H1 (cell line): ENCODE measurements around the gene MYO18A. TPM values are rescaled to one million over a fixed set of nuclear protein-coding genes. Genes with fewer than 3 reads are reported as not detected.
A peak's percentile ranks its signal among the peaks of the same experiment; 100 is the strongest.

Source experiments
- CTCF ChIA-PET: fragments of 300-600 bp; sonication (Branson Sonifier 250); formaldehyde crosslinking; loops from one replicate; lab custom pipeline; 2021; ENCODE audit not compliant: partially characterized antibody; lab: Charles Lee
- POLR2A ChIA-PET: fragments of 300-600 bp; sonication (Branson Sonifier 250); formaldehyde crosslinking; loops from one replicate; lab custom pipeline; 2021; ENCODE audit warnings: inconsistent platforms; ENCODE audit not compliant: partially characterized antibody; lab: Charles Lee
- DNase-seq, 2 experiments: peaks; one replicate each; pipeline versions ENCODE4 v3.0.0 to v3.0.0-alpha.2; 2010 to 2022; ENCODE audit warnings: low spot score in 2 of 2, low read depth in 1 of 2, mixed read lengths in 1 of 2
- FAIRE-seq: peaks from 2 replicates; lab custom pipeline; 2011; peaks lifted over from hg19 to GRCh38; lab: Jason Lieb, UNC
- H2AFZ ChIP-seq: 2 replicates; pipeline ENCODE4 v1.8.1; 2012; ENCODE audit warnings: low read length, inconsistent platforms
- H2AK5ac ChIP-seq: 2 replicates; pipeline ENCODE4 v1.6.1; 2013; ENCODE audit warnings: low read depth, low read length
- H2BK120ac ChIP-seq: replicated peaks from 2 replicates; pipeline ENCODE3; 2013; ENCODE audit warnings: low read depth, low read length, inconsistent platforms
- H2BK12ac ChIP-seq: 2 replicates; pipeline ENCODE4 v1.6.1; 2013; ENCODE audit warnings: low read depth, low read length
- H2BK15ac ChIP-seq: 2 replicates; pipeline ENCODE4 v1.6.1; 2013; ENCODE audit warnings: low read length
- H2BK20ac ChIP-seq: 2 replicates; pipeline ENCODE4 v1.6.1; 2013; ENCODE audit warnings: low read length
- H2BK5ac ChIP-seq: 2 replicates; pipeline ENCODE4 v1.6.1; 2013; ENCODE audit warnings: low read depth, low read length
- H3K14ac ChIP-seq: 2 replicates; pipeline ENCODE4 v1.6.1; 2013; ENCODE audit warnings: inconsistent platforms; ENCODE audit not compliant: insufficient read length
- H3K18ac ChIP-seq: 2 replicates; pipeline ENCODE4 v1.6.1; 2013; ENCODE audit warnings: low read length; ENCODE audit errors: extremely low read depth
- H3K23ac ChIP-seq: 2 replicates; pipeline ENCODE4 v1.6.1; 2013; ENCODE audit warnings: inconsistent platforms; ENCODE audit not compliant: insufficient read length
- H3K23me2 ChIP-seq: 2 replicates; pipeline ENCODE4 v1.6.1; 2013; ENCODE audit warnings: low read depth, low read length
- H3K27ac ChIP-seq: 2 replicates; pipeline ENCODE4 v1.6.1; 2011; ENCODE audit warnings: low read depth, low read length, inconsistent platforms
- H3K27me3 ChIP-seq, 4 experiments: replicated peaks in 1 of 4; 1 replicate in 1 of 4; 2 replicates in 3 of 4; pipeline versions ENCODE4 v1.6.1 to v1.8.1; 2011 to 2013; ENCODE audit warnings: low read length in 3 of 4, mild to moderate bottlenecking in 3 of 4, inconsistent platforms in 2 of 4, mixed read lengths in 2 of 4, moderate library complexity in 1 of 4; ENCODE audit not compliant: control insufficient read depth in 3 of 4, insufficient read depth in 3 of 4; ENCODE audit errors: extremely low read depth in 1 of 4
- H3K36me3 ChIP-seq, 4 experiments: 2 replicates each; pipeline versions ENCODE4 v1.6.1 to v1.8.1; 2011 to 2013; ENCODE audit warnings: mild to moderate bottlenecking in 4 of 4, low read length in 3 of 4, moderate library complexity in 2 of 4, control low read depth in 1 of 4, inconsistent platforms in 1 of 4; ENCODE audit not compliant: insufficient read depth in 4 of 4, control insufficient read depth in 2 of 4
- H3K4ac ChIP-seq: replicated peaks from 2 replicates; pipeline ENCODE3; 2013; ENCODE audit warnings: low read length, low read depth, mixed read lengths, inconsistent platforms; ENCODE audit not compliant: insufficient read length
- H3K4me1 ChIP-seq, 4 experiments: replicated peaks in 1 of 4; 1 replicate in 1 of 4; 2 replicates in 3 of 4; pipeline versions ENCODE4 v1.6.1 to v1.8.1; 2011 to 2013; ENCODE audit warnings: low read length in 3 of 4, inconsistent platforms in 2 of 4, mixed read lengths in 1 of 4; ENCODE audit not compliant: insufficient read depth in 4 of 4, control insufficient read depth in 3 of 4
- H3K4me2 ChIP-seq, 2 experiments: 2 replicates each; pipeline versions ENCODE4 v1.6.1 to v1.8.1; 2011 to 2013; ENCODE audit warnings: low read depth in 2 of 2, low read length in 2 of 2, control low read depth in 1 of 2, inconsistent platforms in 1 of 2, mild to moderate bottlenecking in 1 of 2; ENCODE audit not compliant: insufficient read depth in 1 of 2
- H3K4me3 ChIP-seq, 4 experiments: fragments of 200-600, 300-600 bp in 1 of 4; sonication (generic), shearing (Covaris generic), sonication (Bioruptor Twin) in 1 of 4; 2 replicates each; pipeline versions ENCODE4 v1.5.1 to v1.8.1; 2011 to 2016; ENCODE audit warnings: low read length in 4 of 4, low read depth in 3 of 4, control low read depth in 2 of 4, inconsistent platforms in 2 of 4, mild to moderate bottlenecking in 2 of 4, mixed read lengths in 1 of 4, moderate library complexity in 1 of 4; ENCODE audit not compliant: insufficient read depth in 2 of 4; ENCODE audit errors: extremely low read depth in 1 of 4
- H3K56ac ChIP-seq: replicated peaks from 2 replicates; pipeline ENCODE3; 2013; ENCODE audit warnings: low read depth, mild to moderate bottlenecking, mixed read lengths, low read length, inconsistent platforms; ENCODE audit not compliant: insufficient read length
- H3K79me1 ChIP-seq: 2 replicates; pipeline ENCODE4 v1.6.1; 2013; ENCODE audit warnings: low read depth, low read length, control low read depth
- H3K79me2 ChIP-seq, 2 experiments: 2 replicates each; pipeline versions ENCODE4 v1.6.1 to v1.8.1; 2012 to 2013; ENCODE audit warnings: low read length in 2 of 2, mild to moderate bottlenecking in 2 of 2, inconsistent platforms in 1 of 2; ENCODE audit not compliant: insufficient read depth in 2 of 2, control insufficient read depth in 1 of 2
- H3K9ac ChIP-seq, 4 experiments: replicated peaks in 1 of 4; 1 replicate in 1 of 4; 2 replicates in 3 of 4; pipeline versions ENCODE4 v1.6.1 to v1.8.1; 2011 to 2013; ENCODE audit warnings: low read depth in 3 of 4, low read length in 3 of 4, control low read depth in 2 of 4, mild to moderate bottlenecking in 2 of 4, moderate library complexity in 2 of 4, inconsistent platforms in 1 of 4; ENCODE audit errors: extremely low read depth in 1 of 4
- H3K9me3 ChIP-seq, 2 experiments: 2 replicates each; pipeline versions ENCODE4 v1.6.1 to v1.8.1; 2012 to 2013; ENCODE audit warnings: mild to moderate bottlenecking in 2 of 2, moderate library complexity in 2 of 2, control low read depth in 1 of 2, inconsistent platforms in 1 of 2, low read depth in 1 of 2, low read length in 1 of 2, mixed read lengths in 1 of 2; ENCODE audit not compliant: insufficient read depth in 2 of 2
- H4K20me1 ChIP-seq, 2 experiments: replicated peaks in 1 of 2; 2 replicates each; pipeline versions ENCODE3 to v1.8.1; 2011 to 2013; ENCODE audit warnings: inconsistent platforms in 2 of 2, low read length in 2 of 2, mild to moderate bottlenecking in 1 of 2; ENCODE audit not compliant: insufficient read depth in 2 of 2, control insufficient read depth in 1 of 2
- H4K5ac ChIP-seq: 2 replicates; pipeline ENCODE4 v1.6.1; 2013; ENCODE audit warnings: low read length, low read depth, mixed read lengths, inconsistent platforms; ENCODE audit not compliant: insufficient read length
- H4K8ac ChIP-seq: 2 replicates; pipeline ENCODE4 v1.8.0; 2013; ENCODE audit warnings: mild to moderate bottlenecking, moderate library complexity, low read length, inconsistent platforms; ENCODE audit not compliant: insufficient read depth; ENCODE audit errors: extremely low read depth
- H4K91ac ChIP-seq: replicated peaks from 2 replicates; pipeline ENCODE3; 2013; ENCODE audit warnings: low read length, mixed read lengths, inconsistent platforms; ENCODE audit not compliant: insufficient read length
- ASH2L ChIP-seq: fragments of 200-600, 300-600 bp; sonication (generic); IDR thresholded peaks from one replicate; pipeline ENCODE4 v1.7.1; 2017; ENCODE audit warnings: low read length
- CBX8 ChIP-seq: fragments of 300-800, 300-1000 bp; sonication (generic); IDR thresholded peaks from 2 replicates; pipeline ENCODE4 v1.7.1; 2016; ENCODE audit warnings: low read depth, low read length, borderline replicate concordance
- GABPA ChIP-seq: IDR thresholded peaks from 2 replicates; pipeline ENCODE4 v1.6.1; 2011; ENCODE audit warnings: mild to moderate bottlenecking, low read length, moderate library complexity, borderline replicate concordance; ENCODE audit not compliant: insufficient read depth
- POLR2A ChIP-seq, 2 experiments: IDR thresholded peaks; 1 replicate in 1 of 2; 2 replicates in 1 of 2; pipeline ENCODE4 v1.6.1; 2011; ENCODE audit warnings: low read depth in 2 of 2, low read length in 2 of 2, mild to moderate bottlenecking in 2 of 2; ENCODE audit errors: control extremely low read depth in 1 of 2
- SP2 ChIP-seq: IDR thresholded peaks from 2 replicates; pipeline ENCODE4 v1.6.1; 2012; ENCODE audit warnings: mild to moderate bottlenecking, low read length, inconsistent platforms
- WGBS, 2 experiments: shearing (Covaris generic) in 1 of 2; methylation state at CpG; one replicate each; pipeline versions ENCODE4 v1.1.6 to v1.1.7; 2013 to 2015; ENCODE audit warnings: low lambda C conversion rate in 2 of 2, mixed read lengths in 2 of 2, inconsistent platforms in 1 of 2, low coverage in 1 of 2, missing lambda C conversion rate in 1 of 2; ENCODE audit not compliant: insufficient replicate concordance in 2 of 2, insufficient coverage in 1 of 2, insufficient read length in 1 of 2; ENCODE audit errors: extremely low coverage in 1 of 2, missing lambda C conversion rate in 1 of 2; 5-methylcytosine and 5-hydroxymethylcytosine counted together
- polyA plus RNA-seq, 7 experiments: library from polyadenylated mRNA; depleted of rRNA in 3 of 7; stranded (reverse) in 5 of 7; unstranded in 2 of 7; fragments of >200 nt in 5 of 7; fragments of 200-250 nt in 2 of 7; gene quantifications; 1 replicate in 5 of 7; 2 replicates in 1 of 7; 4 replicates in 1 of 7; pipeline versions ENCODE4 v1.2.1 to v1.2.3, GENCODE V29; 2011 to 2013; ENCODE audit warnings: missing spikeins in 2 of 7, mixed read lengths in 2 of 7
- total RNA-seq: library from RNA; stranded (reverse); fragmentation: NEBNext Ultra II Directional; extraction: Animal tissue kit (Norgen Biotek cat#: 25700); gene quantifications from 2 replicates; pipeline ENCODE4 v1.2.1, GENCODE V29; 2021

The MYO18A gene
- total and polyA plus RNA-seq, 2 of the 8 experiments (the other 6 are each of a cell fraction or from before 2014, with no cell fraction given) = 7.6 to 43.8 TPM

DNA sequence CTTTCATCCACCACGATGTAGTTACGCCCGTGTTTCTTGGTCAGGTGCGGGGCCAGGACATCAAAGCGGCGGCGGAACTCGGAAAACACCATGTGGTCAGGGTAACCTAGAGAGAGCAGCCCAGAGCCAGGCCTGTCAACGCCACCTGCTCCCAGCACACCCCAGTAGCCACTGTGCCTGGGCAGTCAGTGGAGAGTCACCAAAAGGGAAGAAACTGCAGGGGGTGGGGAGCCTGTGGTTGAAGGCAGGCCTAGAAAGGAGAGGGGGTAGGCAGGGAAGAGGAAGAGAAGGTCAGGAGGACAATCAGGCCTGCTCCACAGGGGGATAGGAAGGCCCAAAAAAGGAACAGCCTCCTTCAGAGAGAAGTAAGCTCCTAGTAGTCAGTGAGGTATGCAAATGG is 73.1 kb downstream of the MYO18A start:
- Histone ChIP-seq H3K4ac (no peak overlapping the region), H2BK5ac (peak overlapping the region; percentile 52; the same call in 1 of the 2 replicates), H3K4me2 (no peak overlapping the region), H3K4me3 (no peak overlapping the region), H4K91ac (no peak overlapping the region), H4K8ac (no peak overlapping the region), H3K36me3 (peaks cover 2 to 13% (median 5%) of the 10 kb centered on the region in 4 experiments; a peak in 4 of 8 replicates), H2BK20ac (no peak overlapping the region), H3K23ac (no peak overlapping the region), H3K79me1 (no peaks in the 10 kb centered on the region), H2BK12ac (no peak overlapping the region), H4K20me1 (no peaks in the 10 kb centered on the region), H3K23me2 (peaks cover 2% of the 10 kb centered on the region; the same call in 1 of the 2 replicates), H2BK120ac (no peak overlapping the region), H3K14ac (no peak overlapping the region), H3K79me2 (no peaks in the 10 kb centered on the region), H2BK15ac (no peak overlapping the region), H3K9ac (no peak overlapping the region), H3K18ac (no peak overlapping the region), H3K27me3 (no peaks in the 10 kb centered on the region), H3K27ac (no peak overlapping the region; the same call in 1 of the 2 replicates), H4K5ac (no peak overlapping the region), H2AK5ac (peak overlapping the region; percentile 24; the same call in 1 of the 2 replicates), H3K9me3 (no peaks in the 10 kb centered on the region), H3K4me1 (peaks cover 0 to 8% (median 4%) of the 10 kb centered on the region in 4 experiments; a peak in 4 of 7 replicates), H2AFZ (no peak overlapping the region), H3K56ac (no peak overlapping the region)
- 94% methylated on average over 9 of the region's 9 CpGs; no CpG with 5 or more reads in 1 of the 2 experiments for WGBS, 2 experiments
- no peak for DNase-seq
- POLR2A ChIA-PET = interaction anchor here (1.8 kb wide), 1 partner anchor 40 kb away, joined by 4 read pairs; no protein-coding TSS in a partner anchor
- TF ChIP-seq GABPA (no peak), ASH2L (no peak), POLR2A (IDR thresholded peaks at IDR 0.05; ENCODE audit: control extremely low read depth in 1 of 2, low read depth in 2 of 2, low read length in 2 of 2) (no peak), SP2 (no peak), CBX8 (no peak)
- no peak for FAIRE-seq
- CTCF ChIA-PET = interaction anchor here (1.0 to 19.8 kb wide), 5 partner anchors 9 to 204 kb away, joined by 3 to 548 read pairs (median 4); partner anchors contain the start of gene PHF12
